PFSK-1 (cell line): Measurements from ENCODE around the gene RGS17.

Experiments
- POLR2AphosphoS5 ChIP-seq: IDR thresholded peaks from 2 replicates; pipeline ENCODE4 v1.6.1; 2012; ENCODE audit warnings: low read depth, mild to moderate bottlenecking, control low read depth, low read length, moderate library complexity
- REST ChIP-seq, 2 experiments: IDR thresholded peaks; 2 replicates each; pipeline versions ENCODE4 v1.6.1 to v1.8.0; 2011 to 2012; ENCODE audit warnings: low read depth in 2 of 2, low read length in 2 of 2, control low read depth in 1 of 2, inconsistent platforms in 1 of 2, mild to moderate bottlenecking in 1 of 2, moderate library complexity in 1 of 2; ENCODE audit not compliant: insufficient read depth in 1 of 2
- TAF1 ChIP-seq: IDR thresholded peaks from 2 replicates; pipeline ENCODE4 v1.6.1; 2012; ENCODE audit warnings: low read length, control low read depth, borderline replicate concordance; ENCODE audit not compliant: insufficient read depth

DNA sequence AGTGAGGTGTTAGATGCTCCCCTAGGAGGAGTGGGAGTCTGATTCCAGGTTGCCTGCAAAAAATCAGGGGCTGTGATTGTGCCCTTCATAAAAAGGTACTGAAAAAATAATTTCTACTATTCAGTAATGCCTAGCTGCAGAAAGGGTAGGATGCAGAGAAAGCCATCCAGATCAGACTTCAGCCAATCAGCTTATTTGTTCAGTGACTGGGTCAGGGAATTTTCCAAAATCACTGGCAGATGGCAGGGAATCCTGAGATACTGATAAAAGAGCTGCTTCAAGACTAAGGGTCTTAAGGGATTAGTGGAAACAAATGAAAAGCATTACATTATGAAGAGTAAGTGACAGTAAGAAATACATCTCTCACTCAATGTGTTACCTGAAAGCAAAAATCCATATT is 85.8 kb downstream of the RGS17 start:
- TF ChIP-seq REST (IDR thresholded peaks at IDR 0.05; ENCODE audit: insufficient read depth in 1 of 2, low read depth in 2 of 2, low read length in 2 of 2) = no peak
- no peak for TF ChIP-seq POLR2AphosphoS5
- no peak for TF ChIP-seq TAF1
